Measurements from ENCODE around the gene TM4SF4. TPM values are rescaled to one million over a fixed set of nuclear protein-coding genes. Genes with fewer than 3 reads are reported as not detected.
A peak's percentile ranks its signal among the peaks of the same experiment; 100 is the strongest.

Gene TM4SF4
- total RNA-seq, 4 donors from 2014 or later = 5.6 TPM; not detected in 3

GRCh38 chr3:149473357-149474249, 894 bp upstream of the TM4SF4 start:
- TF ChIP-seq CTCF (IDR thresholded peaks at IDR 0.05) = no peak
- TF ChIP-seq POLR2A (IDR thresholded peaks at IDR 0.05) = no peak
- no peaks in the 10 kb centered on the region for H3K36me3 ChIP-seq
- intact Hi-C loops (cut with DNase I; ENCODE audit: low total_unique reads) = no loop called here
- peak in 1 of 2 donors; percentile 40 for DNase-seq
- peak overlapping the region; percentile 43 to 53 for H3K27ac ChIP-seq
- no peaks in the 10 kb centered on the region for H3K9me3 ChIP-seq
- no peaks in the 10 kb centered on the region for H3K27me3 ChIP-seq
- H3K4me1 ChIP-seq = peaks cover 9 to 24% of the 10 kb centered on the region in 2 donors
- no peak overlapping the region for H3K4me3 ChIP-seq

GRCh38 chr3:149475451-149476060, 1.1 kb downstream of the TM4SF4 start:
- no peak overlapping the region for H3K4me3 ChIP-seq
- peaks cover 9 to 24% of the 10 kb centered on the region in 2 donors for H3K4me1 ChIP-seq
- H3K27me3 ChIP-seq = no peaks in the 10 kb centered on the region
- no peak for DNase-seq
- H3K36me3 ChIP-seq = no peaks in the 10 kb centered on the region
- H3K27ac ChIP-seq = no peak overlapping the region
- intact Hi-C loops (cut with DNase I; ENCODE audit: low total_unique reads) = no loop called here
- TF ChIP-seq POLR2A (IDR thresholded peaks at IDR 0.05) = no peak
- no peak for TF ChIP-seq CTCF (IDR thresholded peaks at IDR 0.05)
- no peaks in the 10 kb centered on the region for H3K9me3 ChIP-seq

- H3K27ac ChIP-seq = no peak overlapping the region
- peaks cover 9 to 24% of the 10 kb centered on the region in 2 donors for H3K4me1 ChIP-seq
- no peak overlapping the region for H3K4me3 ChIP-seq
- no peak for DNase-seq
- TF ChIP-seq POLR2A (IDR thresholded peaks at IDR 0.05) (no peak), CTCF (IDR thresholded peaks at IDR 0.05) (no peak)
- intact Hi-C loops (cut with DNase I; ENCODE audit: low total_unique reads) = no loop called here
- H3K27me3 ChIP-seq = no peaks in the 10 kb centered on the region
- H3K36me3 ChIP-seq = no peaks in the 10 kb centered on the region
- no peaks in the 10 kb centered on the region for H3K9me3 ChIP-seq
Observed at GRCh38 chr3:149476225-149476624, 1.7 kb downstream of the TM4SF4 start.

GRCh38 chr3:149479621-149480325, 5.3 kb downstream of the TM4SF4 start:
- intact Hi-C loops (cut with DNase I; ENCODE audit: low total_unique reads) = loop anchor here (5.0 kb wide), 1 partner anchor 207 kb away; no protein-coding TSS in a partner anchor
- no peaks in the 10 kb centered on the region for H3K27me3 ChIP-seq
- H3K9me3 ChIP-seq = no peaks in the 10 kb centered on the region
- no peak overlapping the region for H3K4me3 ChIP-seq
- no peak for DNase-seq
- TF ChIP-seq POLR2A (IDR thresholded peaks at IDR 0.05) = no peak
- TF ChIP-seq CTCF (IDR thresholded peaks at IDR 0.05) = no peak
- peak overlapping the region; percentile 72 to 75 for H3K27ac ChIP-seq
- H3K36me3 ChIP-seq = no peaks in the 10 kb centered on the region
- no peaks in the 10 kb centered on the region for H3K4me1 ChIP-seq
